SK-N-SH (cell line): Measurements from ENCODE around the gene ELAVL2. TPM values are rescaled to one million over a fixed set of nuclear protein-coding genes. Genes with fewer than 3 reads are reported as not detected.

ENCODE experiments used
- CTCF ChIA-PET: fragments of 300-600, 350-600 bp; formaldehyde crosslinking; extraction: SDS; loops from one replicate; lab custom pipeline; 2021; lab: Yijun Ruan, JAX
- POLR2A ChIA-PET: fragments of 350-600 bp; sonication (Branson Sonifier 250); formaldehyde crosslinking; extraction: SDS; loops from one replicate; lab custom pipeline; 2020; ENCODE audit warnings: antibody characterized with exemption, inconsistent platforms; lab: Yijun Ruan, JAX
- DNase-seq: peaks from one replicate; pipeline ENCODE4 v3.0.0; 2012
- H2AFZ ChIP-seq: fragments of 200-600 bp; sonication (generic); 2 replicates; pipeline ENCODE4 v1.8.1; 2016; ENCODE audit warnings: antibody characterized with exemption, mild to moderate bottlenecking, low read depth
- H3F3A ChIP-seq: fragments of 200-600 bp; sonication (generic); replicated peaks from 2 replicates; pipeline ENCODE3; 2016; ENCODE audit warnings: antibody characterized with exemption, mild to moderate bottlenecking; ENCODE audit not compliant: insufficient read depth
- H3K27ac ChIP-seq, 2 experiments: fragments of 200-500 bp in 1 of 2; fragments of 200-600 bp in 1 of 2; sonication (Bioruptor generic) in 1 of 2; sonication (generic), shearing (Covaris generic) in 1 of 2; 2 replicates each; pipeline versions ENCODE4 v1.5.1 to v1.6.1; 2014 to 2016; ENCODE audit warnings: low read depth in 2 of 2, inconsistent platforms in 1 of 2, low read length in 1 of 2, mild to moderate bottlenecking in 1 of 2, mixed read lengths in 1 of 2
- H3K27me3 ChIP-seq: fragments of 200-600 bp; sonication (generic), shearing (Covaris generic); 2 replicates; pipeline ENCODE4 v1.6.1; 2016; ENCODE audit warnings: mixed run types; ENCODE audit not compliant: insufficient read depth
- H3K36me3 ChIP-seq, 2 experiments: fragments of 200-500 bp in 1 of 2; fragments of 200-600 bp in 1 of 2; sonication (Bioruptor generic) in 1 of 2; sonication (generic) in 1 of 2; replicated peaks in 1 of 2; 2 replicates each; pipeline versions ENCODE3 to v1.5.1; 2014 to 2016; ENCODE audit warnings: low read length in 1 of 2, mild to moderate bottlenecking in 1 of 2; ENCODE audit not compliant: insufficient read depth in 2 of 2, control insufficient read depth in 1 of 2
- H3K4me1 ChIP-seq, 2 experiments: fragments of 200-500 bp in 1 of 2; fragments of 200-600 bp in 1 of 2; sonication (Bioruptor generic) in 1 of 2; sonication (generic), shearing (Covaris generic) in 1 of 2; 2 replicates each; pipeline versions ENCODE4 v1.5.1 to v1.6.1; 2014 to 2016; ENCODE audit warnings: low read depth in 1 of 2, low read length in 1 of 2, mixed run types in 1 of 2; ENCODE audit not compliant: insufficient read depth in 2 of 2, control insufficient read depth in 1 of 2
- H3K4me2 ChIP-seq: fragments of 200-600 bp; sonication (generic), shearing (Covaris generic); 2 replicates; pipeline ENCODE4 v1.6.1; 2017; ENCODE audit warnings: mixed run types
- H3K4me3 ChIP-seq, 2 experiments: fragments of 200-500 bp in 1 of 2; fragments of 200-600 bp in 1 of 2; sonication (Bioruptor generic) in 1 of 2; sonication (generic), shearing (Covaris generic) in 1 of 2; 2 replicates each; pipeline versions ENCODE4 v1.5.1 to v1.8.1; 2014 to 2016; ENCODE audit warnings: low read depth in 2 of 2, inconsistent platforms in 1 of 2, low read length in 1 of 2, mild to moderate bottlenecking in 1 of 2, mixed read lengths in 1 of 2, moderate library complexity in 1 of 2
- H3K79me2 ChIP-seq: fragments of 200-600 bp; sonication (generic); 2 replicates; pipeline ENCODE4 v1.8.1; 2017; ENCODE audit warnings: mild to moderate bottlenecking; ENCODE audit not compliant: insufficient read depth
- H3K9ac ChIP-seq: fragments of 200-600 bp; sonication (generic); 2 replicates; pipeline ENCODE4 v1.6.1; 2017; ENCODE audit warnings: mixed run types
- H3K9me2 ChIP-seq: fragments of 200-600 bp; sonication (generic); 2 replicates; pipeline ENCODE4 v1.6.1; 2017; ENCODE audit warnings: mixed run types
- H3K9me3 ChIP-seq: fragments of 200-600 bp; sonication (generic); 2 replicates; pipeline ENCODE4 v1.6.1; 2017; ENCODE audit warnings: mixed run types, mild to moderate bottlenecking, moderate library complexity
- H4K20me1 ChIP-seq: fragments of 200-600 bp; sonication (generic); 2 replicates; pipeline ENCODE4 v1.6.1; 2017; ENCODE audit warnings: mild to moderate bottlenecking, mixed run types; ENCODE audit not compliant: insufficient read depth
- ELF1 ChIP-seq: IDR thresholded peaks from 2 replicates; pipeline ENCODE4 v1.4.0; 2012
- EP300 ChIP-seq, 2 experiments: IDR thresholded peaks; 2 replicates each; pipeline versions ENCODE4 v1.4.0 to v1.6.1; 2012; ENCODE audit warnings: borderline replicate concordance in 1 of 2, low read depth in 1 of 2, low read length in 1 of 2
- EZH2phosphoT487 ChIP-seq: fragments of 200-600 bp; sonication (generic); IDR thresholded peaks from 2 replicates; pipeline ENCODE4 v1.6.1; 2017; ENCODE audit warnings: low read depth, mixed run types, mild to moderate bottlenecking, antibody characterized with exemption, moderate library complexity, borderline replicate concordance
- GATA2 ChIP-seq: sonication (generic); formaldehyde crosslinking; IDR thresholded peaks from 2 replicates; pipeline ENCODE4 v1.5.0; 2020; ENCODE audit warnings: mild to moderate bottlenecking, missing genetic modification reagents
- JUND ChIP-seq: IDR thresholded peaks from 2 replicates; pipeline ENCODE4 v1.4.0; 2012
- MEF2A ChIP-seq: IDR thresholded peaks from 2 replicates; pipeline ENCODE4 v1.4.0; 2012; ENCODE audit warnings: low read depth, borderline replicate concordance
- MXI1 ChIP-seq: IDR thresholded peaks from 2 replicates; pipeline ENCODE4 v1.6.1; 2012; ENCODE audit warnings: mild to moderate bottlenecking, low read depth, low read length, improper control_type of control experiment
- NFIC ChIP-seq: IDR thresholded peaks from 2 replicates; pipeline ENCODE4 v1.4.0; 2012; ENCODE audit warnings: borderline replicate concordance
- NRF1 ChIP-seq: IDR thresholded peaks from 2 replicates; pipeline ENCODE4 v1.6.1; 2012; ENCODE audit warnings: low read depth, mild to moderate bottlenecking, low read length
- POLR2AphosphoS5 ChIP-seq: IDR thresholded peaks from 2 replicates; pipeline ENCODE4 v1.6.1; 2012; ENCODE audit warnings: low read depth, low read length
- RCOR1 ChIP-seq: fragments of 150-350 bp; IDR thresholded peaks from 2 replicates; pipeline ENCODE4 v1.6.1; 2017; ENCODE audit warnings: antibody characterized with exemption, low read length
- TCF12 ChIP-seq: IDR thresholded peaks from 2 replicates; pipeline ENCODE4 v1.4.0; 2012
- TEAD4 ChIP-seq: IDR thresholded peaks from 2 replicates; pipeline ENCODE4 v1.4.0; 2012; ENCODE audit warnings: mild to moderate bottlenecking, borderline replicate concordance; ENCODE audit not compliant: insufficient read depth
- YY1 ChIP-seq: IDR thresholded peaks from 2 replicates; pipeline ENCODE4 v1.4.0; 2012; ENCODE audit warnings: low read depth, mild to moderate bottlenecking
- WGBS: methylation state at CpG from one replicate; pipeline ENCODE4 v1.1.6; 2017; ENCODE audit warnings: low lambda C conversion rate; 5-methylcytosine and 5-hydroxymethylcytosine counted together
- polyA plus RNA-seq, 3 experiments: library from polyadenylated mRNA; depleted of rRNA; stranded (reverse); fragments of >200 nt; gene quantifications; 2 replicates each; pipeline ENCODE4 v1.2.3, GENCODE V29; 2012
- TF ChIP-seq, protein P1 (sequence below): IDR thresholded peaks from 2 replicates; pipeline ENCODE4 v1.4.0; 2012; ENCODE audit warnings: low read depth
- TF ChIP-seq, protein P2 (sequence below): fragments of 150-350 bp; IDR thresholded peaks from 2 replicates; pipeline ENCODE4 v1.6.1; 2017; ENCODE audit warnings: antibody characterized with exemption, low read length, low read depth, borderline replicate concordance
- TF ChIP-seq, protein P3 (sequence below): fragments of 150-350 bp; IDR thresholded peaks from 2 replicates; pipeline ENCODE4 v1.6.1; 2016; ENCODE audit warnings: mild to moderate bottlenecking, low read depth, low read length

The ELAVL2 gene
- polyA plus RNA-seq, 1 of the 3 experiments (the other 2 are of a cell fraction) = 0.15 TPM

DNA sequence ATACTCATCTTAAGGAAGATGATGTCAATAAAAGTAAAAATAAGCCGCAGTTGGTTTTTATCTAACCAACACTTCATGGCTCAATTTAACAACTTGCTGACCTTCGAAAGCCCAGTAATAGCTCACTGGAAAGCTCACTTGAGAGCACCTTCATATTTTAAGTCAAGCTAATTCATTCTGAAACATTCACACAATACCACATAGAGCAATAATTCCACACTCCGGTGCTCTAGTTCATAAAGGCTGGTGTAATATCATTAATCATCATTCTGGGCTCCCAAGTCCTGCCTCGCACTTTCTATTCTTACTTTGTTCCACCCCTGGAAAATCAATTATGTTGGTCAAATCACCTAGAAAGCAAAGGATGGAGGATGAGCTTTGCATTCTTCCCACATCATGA is 74.4 kb downstream of the ELAVL2 start:
- Histone ChIP-seq H3K27ac (no peak overlapping the region), H3K79me2 (no peaks in the 10 kb centered on the region), H3K9me3 (no peaks in the 10 kb centered on the region), H3K9ac (no peak overlapping the region), H3K27me3 (no peaks in the 10 kb centered on the region), H2AFZ (no peak overlapping the region), H4K20me1 (no peaks in the 10 kb centered on the region), H3K4me2 (no peak overlapping the region), H3F3A (no peaks in the 10 kb centered on the region), H3K36me3 (no peaks in the 10 kb centered on the region), H3K4me3 (no peak overlapping the region), H3K4me1 (no peaks in the 10 kb centered on the region; a peak in 1 of 4 replicates), H3K9me2 (no peaks in the 10 kb centered on the region)
- TF ChIP-seq GATA2 (CRISPR knock-in tag) (no peak), POLR2AphosphoS5 (no peak), NRF1 (no peak), RCOR1 (no peak), NFIC (no peak)
- DNase-seq = no peak
- WGBS = 56% methylated on average over 4 of the region's 4 CpGs
- ChIA-PET CTCF (no interaction called here), POLR2A (no interaction called here)

DNA sequence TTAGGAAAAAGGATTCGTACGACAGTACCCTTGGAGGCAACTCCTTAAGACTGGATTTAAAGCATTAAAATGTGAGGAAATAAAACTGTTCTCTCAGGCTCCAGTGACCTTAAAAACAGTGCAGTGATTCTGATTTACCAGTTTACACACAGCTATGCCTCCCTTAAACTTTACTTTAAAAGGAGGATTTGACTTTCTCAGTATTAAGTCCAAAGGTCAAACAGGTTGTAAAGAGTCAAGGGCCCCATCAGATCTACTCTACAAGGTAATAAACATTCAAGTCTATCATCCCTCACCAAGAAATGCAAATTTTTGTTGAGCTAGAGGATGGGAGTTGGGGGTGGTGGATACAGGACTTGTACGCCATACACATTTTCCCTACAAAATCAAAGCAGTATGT is 75.2 kb downstream of the ELAVL2 start:
- H3K27me3 ChIP-seq = no peaks in the 10 kb centered on the region
- no peak overlapping the region for H3K9ac ChIP-seq
- whole genome bisulfite sequencing = 64% methylated on average over 3 of the region's 3 CpGs
- no peaks in the 10 kb centered on the region for H3K79me2 ChIP-seq
- H3K9me3 ChIP-seq = no peaks in the 10 kb centered on the region
- DNase-seq = no peak
- ChIA-PET CTCF (interaction anchor here (0.8 kb wide), 1 partner anchor 92 kb away, joined by 3 read pairs; no protein-coding TSS in a partner anchor), POLR2A (no interaction called here)
- no peaks in the 10 kb centered on the region for H3K36me3 ChIP-seq
- no peak overlapping the region for H2AFZ ChIP-seq
- no peak overlapping the region for H3K4me2 ChIP-seq
- no peak overlapping the region for H3K4me3 ChIP-seq
- H3K4me1 ChIP-seq = no peaks in the 10 kb centered on the region; a peak in 1 of 4 replicates
- H4K20me1 ChIP-seq = no peaks in the 10 kb centered on the region
- no peaks in the 10 kb centered on the region for H3K9me2 ChIP-seq
- H3K27ac ChIP-seq = no peak overlapping the region
- no peaks in the 10 kb centered on the region for H3F3A ChIP-seq
- TF ChIP-seq EZH2phosphoT487 (no peak), EP300 (IDR thresholded peaks at IDR 0.05; ENCODE audit: borderline replicate concordance in 1 of 2, low read depth in 1 of 2, low read length in 1 of 2) (no peak), RCOR1 (no peak), TEAD4 (no peak), TCF12 (no peak), MXI1 (no peak), MEF2A (no peak), YY1 (no peak), ELF1 (no peak), JUND (no peak)
- TF ChIP-seq, protein P1, sequence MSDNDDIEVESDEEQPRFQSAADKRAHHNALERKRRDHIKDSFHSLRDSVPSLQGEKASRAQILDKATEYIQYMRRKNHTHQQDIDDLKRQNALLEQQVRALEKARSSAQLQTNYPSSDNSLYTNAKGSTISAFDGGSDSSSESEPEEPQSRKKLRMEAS = no peak
- TF ChIP-seq, protein P2, sequence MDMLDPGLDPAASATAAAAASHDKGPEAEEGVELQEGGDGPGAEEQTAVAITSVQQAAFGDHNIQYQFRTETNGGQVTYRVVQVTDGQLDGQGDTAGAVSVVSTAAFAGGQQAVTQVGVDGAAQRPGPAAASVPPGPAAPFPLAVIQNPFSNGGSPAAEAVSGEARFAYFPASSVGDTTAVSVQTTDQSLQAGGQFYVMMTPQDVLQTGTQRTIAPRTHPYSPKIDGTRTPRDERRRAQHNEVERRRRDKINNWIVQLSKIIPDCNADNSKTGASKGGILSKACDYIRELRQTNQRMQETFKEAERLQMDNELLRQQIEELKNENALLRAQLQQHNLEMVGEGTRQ = no peak
- TF ChIP-seq, protein P3, sequence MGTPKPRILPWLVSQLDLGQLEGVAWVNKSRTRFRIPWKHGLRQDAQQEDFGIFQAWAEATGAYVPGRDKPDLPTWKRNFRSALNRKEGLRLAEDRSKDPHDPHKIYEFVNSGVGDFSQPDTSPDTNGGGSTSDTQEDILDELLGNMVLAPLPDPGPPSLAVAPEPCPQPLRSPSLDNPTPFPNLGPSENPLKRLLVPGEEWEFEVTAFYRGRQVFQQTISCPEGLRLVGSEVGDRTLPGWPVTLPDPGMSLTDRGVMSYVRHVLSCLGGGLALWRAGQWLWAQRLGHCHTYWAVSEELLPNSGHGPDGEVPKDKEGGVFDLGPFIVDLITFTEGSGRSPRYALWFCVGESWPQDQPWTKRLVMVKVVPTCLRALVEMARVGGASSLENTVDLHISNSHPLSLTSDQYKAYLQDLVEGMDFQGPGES = no peak
